GM21825 (cell line): ENCODE data around the gene MAGEC3.

ENCODE experiments used
- ATAC-seq: cut with Tn5 transposase; IDR thresholded peaks from one replicate; pipeline ENCODE4 v1.9.1; 2021; ENCODE audit warnings: mild to moderate bottlenecking, moderate library complexity; ENCODE audit not compliant: unreplicated experiment

Gene MAGEC3

GRCh38 chrX:141945426-141945825, 107.3 kb downstream of the MAGEC3 start:
- ATAC-seq: no peak

- ATAC-seq: no peak
These were observed 109.2 kb downstream of the MAGEC3 start for GRCh38 chrX:141947350-141947749.
